K562 (cell line): Measurements from ENCODE around the gene RNASEH2A. TPM values are rescaled to one million over a fixed set of nuclear protein-coding genes. Genes with fewer than 3 reads are reported as not detected.

Experiments used
- ATAC-seq: fragments of 200-7000 bp; cut with Tn5 transposase; 3 replicates; pipeline ENCODE4 v1.9.1; 2020; ENCODE audit warnings: moderate library complexity
- BruUV-seq: library from RNA; stranded (reverse); fragments of 400-500 nt; replicated peaks from 2 replicates; lab custom pipeline; 2021; lab: Mats Ljungman, UMichigan
- CTCF ChIA-PET: fragments of 300-600 bp; formaldehyde crosslinking; extraction: SDS; loops from one replicate; lab custom pipeline; 2021; ENCODE audit warnings: low intra/inter-chr PET ratio; lab: Yijun Ruan, JAX
- POLR2A ChIA-PET: fragments of 300-600, 350-650 bp; sonication (Branson Sonifier 250); formaldehyde crosslinking; extraction: SDS; loops from one replicate; lab custom pipeline; 2021; ENCODE audit warnings: antibody characterized with exemption, inconsistent platforms; lab: Yijun Ruan, JAX
- DNase-seq, 4 experiments: peaks; one replicate each; pipeline versions ENCODE4 v3.0.0 to v3.0.0-alpha.2; 2011 to 2018; ENCODE audit warnings: low spot score in 3 of 4, mixed read lengths in 3 of 4; ENCODE audit errors: extremely low read depth in 1 of 4
- FAIRE-seq: peaks from 2 replicates; lab custom pipeline; 2011; peaks lifted over from hg19 to GRCh38; lab: Jason Lieb, UNC
- H2AFZ ChIP-seq: 2 replicates; pipeline ENCODE4 v1.6.0; 2011; ENCODE audit warnings: low read depth, low read length, control low read depth, inconsistent platforms
- H3K27ac ChIP-seq: fragments of 200-600 bp; 3 replicates; pipeline ENCODE4 v1.8.0; 2011; ENCODE audit warnings: low read depth, mild to moderate bottlenecking, control low read depth, inconsistent platforms, low read length, moderate library complexity, mixed read lengths; ENCODE audit errors: extremely low read depth
- H3K27me3 ChIP-seq, 2 experiments: fragments of 300-600 bp in 1 of 2; 2 replicates in 1 of 2; 3 replicates in 1 of 2; pipeline versions ENCODE4 v1.6.0 to v1.8.0; 2011; ENCODE audit warnings: inconsistent platforms in 2 of 2, low read length in 2 of 2, mild to moderate bottlenecking in 1 of 2, mixed read lengths in 1 of 2, moderate library complexity in 1 of 2; ENCODE audit not compliant: control insufficient read depth in 2 of 2, insufficient read depth in 2 of 2
- H3K36me3 ChIP-seq: fragments of 300-600 bp; 3 replicates; pipeline ENCODE4 v1.8.0; 2011; ENCODE audit warnings: mild to moderate bottlenecking, low read length, inconsistent platforms; ENCODE audit not compliant: control insufficient read depth, insufficient read depth
- H3K4me1 ChIP-seq, 2 experiments: fragments of 200-600 bp in 1 of 2; replicated peaks in 1 of 2; 2 replicates in 1 of 2; 3 replicates in 1 of 2; pipeline versions ENCODE4 v1.5.1 to v1.8.0; 2011; ENCODE audit warnings: inconsistent platforms in 2 of 2, low read length in 2 of 2, mild to moderate bottlenecking in 1 of 2, mixed read lengths in 1 of 2, moderate library complexity in 1 of 2; ENCODE audit not compliant: control insufficient read depth in 2 of 2, insufficient read depth in 2 of 2
- H3K4me2 ChIP-seq: 2 replicates; pipeline ENCODE4 v1.6.1; 2011; ENCODE audit warnings: low read length, control low read depth, inconsistent platforms, mixed read lengths; ENCODE audit not compliant: insufficient read depth
- H3K4me3 ChIP-seq: fragments of 200-600 bp; sonication (generic), shearing (Covaris generic); 2 replicates; pipeline ENCODE4 v1.5.1; 2016; ENCODE audit warnings: control low read depth, inconsistent platforms
- H3K79me2 ChIP-seq: fragments of 200-600 bp; 3 replicates; pipeline ENCODE4 v1.8.0; 2011; ENCODE audit warnings: low read length, inconsistent platforms; ENCODE audit not compliant: control insufficient read depth, insufficient read depth
- H3K9ac ChIP-seq, 2 experiments: 2 replicates each; pipeline versions ENCODE4 v1.6.0 to v1.6.1; 2011; ENCODE audit warnings: low read depth in 2 of 2, low read length in 2 of 2, control low read depth in 1 of 2, inconsistent platforms in 1 of 2, mild to moderate bottlenecking in 1 of 2, mixed read lengths in 1 of 2; ENCODE audit not compliant: insufficient read depth in 1 of 2
- H3K9me1 ChIP-seq: one replicate; pipeline ENCODE4 v1.6.0; 2011; ENCODE audit warnings: inconsistent platforms, mild to moderate bottlenecking, low read length, moderate library complexity; ENCODE audit not compliant: control insufficient read depth, insufficient read depth
- H3K9me3 ChIP-seq: replicated peaks from 2 replicates; pipeline ENCODE4 v1.5.1; 2011; ENCODE audit warnings: low read depth, low read length, inconsistent platforms; ENCODE audit not compliant: control insufficient read depth, insufficient read depth
- H4K20me1 ChIP-seq: replicated peaks from 2 replicates; pipeline ENCODE4 v1.6.1; 2011; ENCODE audit warnings: low read length, inconsistent platforms, mixed read lengths; ENCODE audit not compliant: control insufficient read depth, insufficient read depth
- HOMEZ ChIP-seq: fragments of 250-450 bp; sonication (Bioruptor Pico); IDR thresholded peaks from 2 replicates; pipeline ENCODE4 v1.4.0; 2020; ENCODE audit warnings: mild to moderate bottlenecking, moderate library complexity
- MYNN ChIP-seq, 2 experiments: sonication (generic); formaldehyde crosslinking in 1 of 2; IDR thresholded peaks; 2 replicates each; pipeline versions ENCODE4 v1.5.0 to v1.6.1; 2016 to 2020; ENCODE audit warnings: antibody characterized with exemption in 1 of 2, missing genetic modification reagents in 1 of 2
- WGBS: fragments of 100-300 bp; shearing (Covaris generic); methylation state at CpG from one replicate; pipeline ENCODE4 v1.1.6; 2016; ENCODE audit warnings: low coverage, mixed read lengths; ENCODE audit not compliant: insufficient coverage; ENCODE audit errors: missing lambda C conversion rate; 5-methylcytosine and 5-hydroxymethylcytosine counted together
- in situ Hi-C: fragments of 300-500 bp; cut with MboI; formaldehyde crosslinking; loops from 4 replicates; pipeline ENCODE4 v1.15.0; 2018; ENCODE audit warnings: inconsistent platforms, mixed read lengths
- intact Hi-C: fragments of 100-400 bp; cut with micrococcal nuclease; formaldehyde crosslinking; loops from 2 replicates; pipeline ENCODE4 v1.14.2; 2022
- polyA plus RNA-seq, 8 experiments: library from polyadenylated mRNA; depleted of rRNA in 4 of 8; stranded (reverse) in 5 of 8; unstranded in 3 of 8; fragments of >200 nt; fragmentation: Nextera tagmentation in 2 of 8; fragmentation: Illumina TruSeq in 1 of 8; extraction: Ambion mirVana in 2 of 8; extraction: Trizol in 1 of 8; gene quantifications; 2 replicates each; pipeline versions ENCODE4 v1.2.1 to v1.2.3, GENCODE V29; 2011 to 2014; ENCODE audit warnings: inconsistent platforms in 1 of 8, missing spikeins in 1 of 8
- total RNA-seq, 7 experiments: library from RNA; depleted of rRNA in 6 of 7; stranded (reverse); fragments of >200 nt in 6 of 7; fragmentation: Illumina TruSeq in 2 of 7; extraction: Trizol in 2 of 7; gene quantifications; 2 replicates each; pipeline versions ENCODE4 v1.2.1 to v1.2.3, GENCODE V29; 2011 to 2021; ENCODE audit warnings: low replicate concordance in 1 of 7

The RNASEH2A gene
- total and polyA plus RNA-seq, 9 of the 15 experiments (the other 6 are each of a cell fraction or from before 2014, with no cell fraction given): 22.3 to 78.0 (median 61.7) TPM

- CTCF ChIA-PET: no interaction called here
- 36% methylated on average over 1 of the region's 1 CpG for WGBS
- intact Hi-C loops: no loop called here
- Histone ChIP-seq H4K20me1 (no peaks in the 10 kb centered on the region), H3K36me3 (peaks cover 33% of the 10 kb centered on the region; the same call in 2 of the 3 replicates), H3K9me1 (no peaks in the 10 kb centered on the region), H3K9me3 (no peaks in the 10 kb centered on the region), H3K27ac (peak overlapping the region; percentile 90; the same call in 2 of the 3 replicates), H3K9ac (peak overlapping the region; percentile 90 to 96), H3K27me3 (no peaks in the 10 kb centered on the region), H3K4me3 (peak overlapping the region; percentile 76), H3K4me2 (peak overlapping the region; percentile 82), H2AFZ (no peak overlapping the region), H3K79me2 (peaks cover 30% of the 10 kb centered on the region), H3K4me1 (peaks cover 35 to 62% of the 10 kb centered on the region in 2 experiments; a peak in 4 of 5 replicates)
- POLR2A ChIA-PET: interaction anchor here (0.5 to 2.7 kb wide), 7 partner anchors 9 to 320 kb away, joined by 3 to 12 read pairs (median 3); partner anchors contain the start of genes DHPS, JUNB, ZNF490 and ZNF791
- in situ Hi-C loops: no loop called here
- no peak for DNase-seq
- FAIRE-seq: peak; percentile 19
- BruUV-seq: no TSS peak
- TF ChIP-seq MYNN (IDR thresholded peaks at IDR 0.05) (0 out of 2 replicates have a peak, but pooled peaks have one; percentile 23), MYNN (CRISPR knock-in tag; IDR thresholded peaks at IDR 0.05) (no peak), HOMEZ (CRISPR knock-in tag) (no peak)
- ATAC-seq: no peak
These were observed 6.0 kb upstream of the RNASEH2A start for GRCh38 chr19:12800466-12800770.
